Body of pancreas (tissue), 4 donors: Measurements from ENCODE around the gene RPL35A.

Experiments
- CTCF ChIP-seq, 7 experiments: fragments of 450-650 bp in 4 of 7; fragments of 200-600 bp in 3 of 7; sonication (generic) in 3 of 7; IDR thresholded peaks; one replicate each; pipeline ENCODE4 v1.5.1; 2016 to 2019; ENCODE audit warnings: antibody characterized with exemption in 7 of 7
- POLR2A ChIP-seq, 3 donors: fragments of 450-650 bp; IDR thresholded peaks; one replicate each; pipeline ENCODE4 v1.6.1; 2016; ENCODE audit warnings: antibody characterized with exemption in 3 of 3, mild to moderate bottlenecking in 2 of 3

- TF ChIP-seq CTCF (IDR thresholded peaks at IDR 0.05): no peak
- TF ChIP-seq POLR2A (IDR thresholded peaks at IDR 0.05): no peak
Measured at GRCh38 chr3:197974016-197974415, 24.0 kb downstream of the RPL35A start.
